GM21447 (cell line): ENCODE measurements around the gene CRYBA1.
"Not testable (repeated sequence)": the region's sequence is repeated elsewhere in the genome, so short reads cannot be mapped to it uniquely, and the experiment has no call there.

ENCODE experiments used
- ATAC-seq: cut with Tn5 transposase; IDR thresholded peaks from one replicate; pipeline ENCODE4 v1.9.1; 2021; ENCODE audit not compliant: unreplicated experiment

The CRYBA1 gene, protein sequence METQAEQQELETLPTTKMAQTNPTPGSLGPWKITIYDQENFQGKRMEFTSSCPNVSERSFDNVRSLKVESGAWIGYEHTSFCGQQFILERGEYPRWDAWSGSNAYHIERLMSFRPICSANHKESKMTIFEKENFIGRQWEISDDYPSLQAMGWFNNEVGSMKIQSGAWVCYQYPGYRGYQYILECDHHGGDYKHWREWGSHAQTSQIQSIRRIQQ

DNA sequence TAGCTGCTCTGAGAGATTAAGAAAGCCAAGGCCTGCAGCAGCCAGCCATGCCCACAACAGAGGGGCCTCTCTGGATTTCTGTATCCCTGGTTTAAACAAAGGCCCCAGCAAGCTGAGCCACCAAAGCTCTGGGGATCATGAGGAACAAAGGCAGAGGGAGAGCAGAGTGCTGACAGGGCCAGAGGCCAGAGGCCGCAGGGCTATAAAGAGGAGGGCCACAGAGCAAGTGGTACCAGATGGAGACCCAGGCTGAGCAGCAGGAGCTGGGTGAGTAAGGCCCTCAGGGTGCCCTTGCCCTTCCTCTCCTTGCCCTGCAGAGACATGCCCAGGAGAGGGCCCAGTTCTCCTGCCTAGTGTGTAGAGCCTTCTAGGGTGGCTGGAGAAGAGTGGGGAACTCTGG, at the start of gene CRYBA1:
Gene CRYBA1, plus strand, starts transcription at position 232 of the 400 bp plus-strand sequence. Its CDS starts 5 bp downstream, at position 237.
- no peak for ATAC-seq

DNA sequence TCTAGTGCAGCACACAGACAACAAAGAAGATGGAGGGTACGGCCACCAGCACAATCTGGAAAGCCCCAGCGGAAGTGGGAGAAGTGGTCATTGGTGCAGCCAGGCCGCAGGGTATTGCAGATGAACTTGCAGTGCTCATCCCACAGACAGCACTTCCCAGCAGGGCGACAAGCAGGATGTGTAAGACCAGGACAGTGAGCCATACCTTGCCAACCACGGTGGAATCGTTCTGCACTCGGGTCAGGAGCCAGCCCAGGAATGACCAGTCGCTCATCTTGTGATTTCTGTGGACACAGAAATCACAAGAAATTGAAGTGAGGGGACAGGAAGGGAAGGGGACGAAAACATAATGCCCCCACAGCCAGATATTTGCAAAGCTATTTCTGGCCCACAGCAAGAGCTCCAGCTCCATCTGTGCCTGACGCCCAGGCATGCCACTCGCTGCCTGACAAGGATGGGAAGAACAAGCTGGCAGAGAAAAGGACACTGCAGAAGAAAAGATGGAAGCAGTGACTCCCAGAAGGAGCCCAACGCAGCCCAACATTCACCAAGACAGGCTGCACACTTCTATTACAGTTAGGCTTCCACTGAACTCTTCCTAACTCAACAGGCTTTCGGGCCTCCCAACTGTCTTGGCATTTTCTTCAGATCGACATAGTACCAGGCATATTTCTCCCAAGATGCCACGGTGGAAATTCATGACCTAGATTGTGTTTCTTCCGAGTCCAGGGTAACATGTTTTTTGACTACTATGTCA, 49.0 kb upstream of the CRYBA1 start:
- no peak for ATAC-seq

- ATAC-seq = not testable (repeated sequence)
Measured at GRCh38 chr17:29204068-29204804, 42.4 kb upstream of the CRYBA1 start.

GRCh38 chr17:29205047-29205446, 41.6 kb upstream of the CRYBA1 start:
- ATAC-seq = no peak

- ATAC-seq = no peak
Measured at GRCh38 chr17:29207975-29208374, 38.7 kb upstream of the CRYBA1 start.

DNA sequence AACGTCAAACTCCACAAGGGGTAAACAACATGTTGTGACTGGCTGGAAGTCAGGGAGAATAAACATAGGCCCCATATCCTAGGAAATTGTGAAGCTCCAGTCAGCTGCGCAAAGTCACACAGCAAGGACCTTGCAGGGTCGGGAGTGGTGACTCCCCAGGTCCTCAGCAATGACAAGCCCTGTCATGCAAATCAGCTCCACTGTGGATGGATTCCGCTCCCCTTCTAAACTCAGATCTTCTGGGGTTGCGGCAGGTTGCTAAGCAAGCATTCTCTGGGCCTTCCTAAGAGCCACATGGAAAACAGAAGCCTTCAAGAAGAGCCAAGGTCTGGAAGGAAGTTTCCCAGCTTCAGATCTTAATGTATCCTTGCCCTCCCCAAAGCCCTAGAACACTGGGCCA, 37.6 kb upstream of the CRYBA1 start:
- ATAC-seq = no peak

- no peak for ATAC-seq
Measured at GRCh38 chr17:29210879-29211278, 35.8 kb upstream of the CRYBA1 start.

GRCh38 chr17:29212094-29212631, 34.5 kb upstream of the CRYBA1 start:
- ATAC-seq = no peak

DNA sequence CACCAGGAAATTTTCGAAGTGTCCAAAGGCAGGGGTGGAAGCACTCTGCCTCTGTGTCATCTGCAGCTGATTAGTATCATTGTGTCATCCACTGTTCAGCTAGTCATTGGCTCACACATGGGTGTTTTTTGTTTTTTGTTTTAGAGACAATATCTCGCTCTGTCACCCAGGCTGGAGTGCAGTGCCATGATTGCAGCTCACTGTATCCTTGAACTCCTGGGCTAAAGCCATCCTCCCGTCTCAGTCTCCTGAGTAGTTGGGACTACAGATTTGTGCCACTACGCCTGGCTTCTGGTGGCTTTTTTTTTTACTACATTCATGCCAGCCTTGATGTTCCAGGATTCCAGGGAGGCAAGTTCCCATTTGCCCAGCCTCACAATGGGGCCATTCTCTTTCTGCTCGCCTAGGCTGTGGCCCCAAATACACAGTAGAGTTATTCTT, 34.0 kb upstream of the CRYBA1 start:
- ATAC-seq = no peak

DNA sequence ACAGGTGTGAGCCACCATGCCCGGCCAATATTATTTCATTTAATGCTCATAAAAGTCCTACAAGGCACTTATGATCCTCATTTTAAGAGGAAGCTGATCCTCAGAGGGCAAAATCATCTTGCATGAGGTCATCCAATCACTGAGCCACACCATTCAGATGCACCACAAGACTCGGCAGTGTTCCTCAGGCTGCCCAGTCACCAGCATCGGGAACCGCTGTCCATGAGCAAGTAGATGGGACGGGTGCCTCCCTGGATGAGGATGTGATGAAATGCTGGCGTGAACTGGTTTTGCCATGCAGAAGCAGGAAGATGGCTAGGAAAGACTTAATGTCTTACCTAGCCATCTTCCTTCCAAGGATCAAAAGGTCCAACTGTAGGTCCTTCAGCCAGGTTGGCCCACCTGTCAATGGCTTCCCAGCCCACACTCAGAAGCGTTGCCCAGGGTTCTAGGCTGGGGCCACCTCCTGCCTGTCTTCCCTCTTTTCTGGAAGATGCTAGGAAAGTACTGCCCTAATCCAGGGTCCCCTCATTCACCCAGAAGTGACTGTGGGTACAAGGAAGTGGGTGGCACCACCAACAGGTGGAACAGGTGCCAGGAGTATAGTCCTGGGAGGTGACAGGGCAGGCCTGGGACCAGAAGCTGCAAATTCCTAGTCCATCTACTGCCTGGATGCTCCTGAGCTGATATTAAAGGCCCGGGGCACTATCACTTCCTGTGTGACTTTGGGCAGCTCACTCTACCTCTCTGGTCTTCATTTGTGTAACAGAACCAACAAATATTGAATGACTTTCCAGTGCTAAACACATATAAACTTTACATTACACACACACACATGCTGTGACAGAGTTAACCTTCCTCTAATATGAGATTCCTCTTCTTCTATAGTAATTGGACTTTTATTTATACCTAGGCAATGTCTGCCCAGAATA, 32.2 kb upstream of the CRYBA1 start:
- no peak for ATAC-seq

DNA sequence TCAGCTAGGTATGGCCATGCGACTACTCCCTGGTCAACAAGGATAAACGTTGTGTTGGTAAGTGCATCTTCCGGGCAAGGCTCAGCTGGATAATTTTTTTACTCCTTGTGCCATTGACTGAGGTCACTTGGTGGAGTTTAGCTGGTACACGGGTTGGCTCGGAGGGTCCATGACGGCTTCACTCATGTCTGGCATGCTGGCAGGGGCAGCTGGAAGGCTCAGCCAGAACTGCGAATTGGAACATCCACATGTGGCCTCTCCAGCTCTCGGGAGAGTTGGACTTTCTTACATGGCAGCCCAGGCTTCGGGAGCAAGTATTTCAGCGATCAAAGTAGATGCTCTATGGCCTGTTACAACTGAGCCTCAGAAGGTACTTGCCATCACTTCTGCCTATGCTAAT, 31.5 kb upstream of the CRYBA1 start:
- ATAC-seq = no peak

- ATAC-seq = no peak
Measured at GRCh38 chr17:29215717-29216116, 30.9 kb upstream of the CRYBA1 start.

GRCh38 chr17:29216181-29216580, 30.5 kb upstream of the CRYBA1 start:
- no peak for ATAC-seq

DNA sequence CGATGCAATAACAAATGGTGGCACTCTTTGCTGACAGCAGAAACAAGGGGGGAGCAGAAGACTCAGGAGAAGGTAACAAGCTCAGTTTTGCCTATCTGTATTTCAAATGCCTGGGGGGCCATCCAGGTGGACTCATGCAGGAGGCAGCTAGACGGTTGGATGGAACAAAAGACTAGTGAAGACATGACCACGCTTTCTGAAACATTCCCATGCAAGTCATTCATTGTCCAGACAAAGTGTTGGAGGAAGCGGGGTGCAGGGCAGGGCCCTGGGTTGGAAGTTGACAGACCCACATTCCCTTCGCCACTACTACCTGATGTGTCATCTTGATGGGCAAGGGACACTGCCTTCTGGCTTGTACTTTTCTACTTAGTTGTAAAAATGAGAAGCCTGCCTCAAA, 29.8 kb upstream of the CRYBA1 start:
- no peak for ATAC-seq

DNA sequence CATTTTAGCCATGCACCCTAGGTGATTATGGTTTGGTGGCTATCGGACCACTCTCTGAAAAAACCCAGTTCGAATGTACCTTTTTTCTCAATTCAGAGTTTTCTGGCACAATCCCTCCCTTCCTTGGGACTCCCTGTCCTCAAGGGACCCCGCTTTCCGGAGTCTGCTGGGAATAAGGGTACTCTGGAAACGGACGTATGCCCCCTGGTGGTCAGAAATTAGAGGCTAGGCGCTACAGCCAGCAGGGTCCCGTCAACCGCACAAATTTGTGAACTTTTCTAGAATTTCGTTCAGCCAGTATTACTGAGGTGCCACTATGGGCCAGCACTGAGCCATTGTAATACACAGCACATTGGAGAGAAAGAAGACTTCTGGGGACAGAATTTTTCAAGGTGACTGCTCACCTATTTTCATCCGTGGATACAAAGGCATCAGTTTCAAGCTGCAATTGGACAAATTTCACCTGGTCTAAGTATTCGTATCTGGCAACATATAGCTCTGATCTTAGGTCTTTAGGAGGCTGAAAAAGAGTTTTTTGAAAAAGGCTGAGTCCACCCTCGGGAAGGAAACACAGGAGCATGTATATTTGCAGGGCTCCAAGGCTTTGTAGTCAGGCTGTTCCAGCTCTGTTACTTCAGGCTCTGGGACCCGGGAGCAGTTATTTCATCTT, 27.1 kb upstream of the CRYBA1 start:
- ATAC-seq = peak; percentile 67

- ATAC-seq = not testable (repeated sequence)
Measured at GRCh38 chr17:29221338-29221737, 25.3 kb upstream of the CRYBA1 start.

- ATAC-seq = no peak
Measured at GRCh38 chr17:29225396-29225795, 21.3 kb upstream of the CRYBA1 start.

DNA sequence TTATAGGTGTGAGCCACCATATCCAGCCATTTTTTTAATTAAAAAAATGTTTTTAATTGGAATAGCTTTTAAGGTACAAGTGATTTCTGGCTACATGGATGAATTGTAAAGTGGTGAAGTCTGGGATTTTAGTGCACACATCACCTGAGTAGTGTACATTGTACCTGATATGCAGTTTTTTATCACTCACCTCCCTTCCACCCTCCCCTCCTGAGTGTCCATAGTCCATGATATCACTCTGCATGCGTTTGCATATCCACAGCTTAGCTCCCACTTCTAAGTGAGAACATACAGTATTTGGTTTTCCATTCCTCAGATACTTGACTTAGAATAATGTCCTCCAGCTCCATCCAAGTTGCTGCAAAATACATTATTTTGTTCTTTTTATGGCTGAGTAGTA, 13.4 kb upstream of the CRYBA1 start:
- ATAC-seq = no peak

GRCh38 chr17:29234972-29235371, 11.7 kb upstream of the CRYBA1 start:
- ATAC-seq = not testable (repeated sequence)

- ATAC-seq = no peak
Measured at GRCh38 chr17:29235904-29236303, 10.8 kb upstream of the CRYBA1 start.
